DMS114 treated with DMSO at 0.1 percent for 48 hours (cell line): ENCODE data around the gene STMND1.

Source experiments
- DNase-seq: peaks from one replicate; lab custom pipeline; 2025; ENCODE audit not compliant: unreplicated experiment; lab: John Stamatoyannopoulos, UW

Gene STMND1

DNA sequence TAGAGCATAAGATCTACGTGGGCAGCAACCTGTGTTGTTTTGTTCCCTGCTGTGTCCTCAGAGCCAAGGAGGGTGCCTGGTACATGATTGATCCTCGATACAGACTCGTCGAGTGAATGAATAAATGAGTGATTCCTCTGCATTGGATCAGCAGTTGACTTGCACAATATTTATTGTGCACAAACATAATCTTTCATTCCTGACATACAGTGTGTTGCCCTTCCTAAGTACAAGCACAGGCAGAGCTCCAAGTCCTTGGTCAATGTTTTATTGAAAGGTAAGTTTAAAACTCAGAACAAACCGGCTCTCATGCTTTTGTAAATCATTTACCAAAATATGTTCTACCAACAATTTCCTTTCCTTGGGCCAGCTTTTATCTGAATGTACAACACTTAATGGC lies 57.4 kb downstream of the STMND1 start:
- no peak for DNase-seq

DNA sequence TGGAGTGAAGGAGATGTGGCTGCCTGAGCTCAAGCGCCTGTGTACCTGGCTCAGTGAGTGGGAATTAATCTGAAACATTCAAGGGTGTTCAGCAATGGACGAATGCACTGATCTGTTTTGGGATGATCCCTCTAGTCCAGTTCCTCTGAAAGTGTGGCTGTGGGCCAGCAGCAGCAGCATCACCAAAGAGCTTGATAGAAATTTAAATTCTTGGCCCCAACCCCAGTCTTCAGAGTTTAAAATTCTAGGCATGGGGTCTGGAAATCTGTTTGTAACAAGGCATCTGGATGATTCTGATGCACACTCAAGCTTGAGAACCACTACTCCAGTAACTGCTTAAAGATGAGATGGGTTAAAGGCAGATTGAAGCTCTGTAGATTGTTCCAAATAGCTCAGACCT lies 59.2 kb downstream of the STMND1 start:
- no peak for DNase-seq

DNA sequence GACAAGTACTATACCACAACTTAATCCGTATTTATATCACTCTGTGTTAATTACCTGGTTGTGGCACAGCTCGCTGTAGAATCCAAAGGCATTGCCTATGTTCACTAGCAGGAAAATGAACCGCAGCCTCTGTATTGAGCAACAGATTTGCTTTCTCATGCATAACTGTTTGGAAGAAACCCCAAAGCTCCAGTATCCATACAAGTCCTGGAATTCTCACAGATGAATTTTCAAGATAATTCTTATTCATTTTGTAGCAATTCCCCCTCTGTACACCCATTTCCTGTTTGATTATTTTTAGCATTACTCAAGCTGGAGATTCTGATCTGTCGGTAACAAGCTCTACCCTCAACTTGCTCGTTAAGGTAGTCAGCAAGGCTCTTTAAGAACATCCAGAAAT lies 63.5 kb downstream of the STMND1 start:
- DNase-seq, result no peak

DNA sequence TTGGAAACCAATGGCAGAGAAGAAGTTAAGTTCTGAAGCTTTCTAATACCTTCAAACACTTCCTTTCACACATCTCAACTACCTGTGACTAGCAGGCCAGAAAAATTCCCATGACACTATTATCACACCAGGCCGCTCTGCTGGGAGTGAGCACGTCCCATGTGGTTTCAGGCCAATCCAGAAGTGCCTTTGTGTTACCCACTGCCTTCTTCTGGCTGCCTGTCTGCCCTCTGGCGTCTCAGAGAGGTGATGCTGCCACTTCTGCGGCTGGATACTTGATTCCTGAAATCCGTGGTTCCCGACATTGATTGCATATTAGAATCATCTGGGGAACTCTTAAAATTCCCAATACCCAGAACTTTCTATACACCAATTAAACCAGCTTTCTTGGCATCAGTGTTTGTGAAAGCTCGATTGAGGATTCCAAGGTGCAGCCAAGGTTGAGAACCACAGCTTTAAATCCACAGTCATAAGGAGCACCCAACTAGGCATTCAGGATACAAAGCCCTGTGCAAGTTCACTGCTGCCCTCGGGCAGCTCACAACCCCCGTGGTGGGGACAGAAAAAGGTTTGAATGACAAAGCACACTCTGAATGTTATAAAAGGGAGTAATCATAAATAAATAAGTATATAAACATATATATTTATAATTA lies 65.6 kb downstream of the STMND1 start:
- DNase-seq, result no peak

DNA sequence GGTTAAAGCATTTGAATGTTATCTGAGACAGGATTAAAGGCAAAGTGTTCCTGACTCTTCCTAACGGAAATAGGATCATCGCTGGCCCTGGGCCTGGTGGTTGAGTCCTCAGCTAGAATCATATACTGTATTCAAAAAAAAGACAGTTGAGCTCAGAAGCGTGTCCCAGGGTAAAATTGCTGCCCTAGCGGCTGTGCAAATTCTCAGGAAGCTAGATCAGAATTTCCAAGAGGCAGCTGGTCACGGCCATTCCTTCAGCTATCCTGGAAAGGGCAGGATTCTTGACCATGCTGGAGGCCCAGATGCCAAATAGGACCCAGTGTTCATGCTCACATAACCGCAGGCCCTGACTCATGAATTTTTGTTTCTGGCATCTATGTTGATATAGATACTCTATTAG lies 67.4 kb downstream of the STMND1 start:
- DNase-seq, result no peak

DNA sequence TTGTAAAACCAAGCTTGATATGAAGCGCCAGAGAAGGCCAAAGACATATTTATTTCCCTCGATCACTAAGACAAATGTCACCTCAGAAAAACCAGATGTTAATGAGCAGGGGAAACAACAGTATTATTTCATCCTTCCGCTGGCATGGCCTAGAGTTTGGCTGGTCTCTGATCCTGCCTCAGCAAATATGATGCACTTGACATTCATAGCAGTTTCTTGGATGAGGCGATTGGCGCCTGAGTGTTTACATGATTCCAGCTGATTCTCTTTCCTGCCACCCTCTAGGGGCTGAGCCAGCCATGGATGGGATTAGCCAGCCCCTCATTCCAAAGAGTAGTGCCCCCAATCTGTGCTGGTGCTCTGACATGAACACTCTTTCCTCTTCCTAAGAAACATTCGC lies 67.9 kb downstream of the STMND1 start:
- DNase-seq, result no peak

DNA sequence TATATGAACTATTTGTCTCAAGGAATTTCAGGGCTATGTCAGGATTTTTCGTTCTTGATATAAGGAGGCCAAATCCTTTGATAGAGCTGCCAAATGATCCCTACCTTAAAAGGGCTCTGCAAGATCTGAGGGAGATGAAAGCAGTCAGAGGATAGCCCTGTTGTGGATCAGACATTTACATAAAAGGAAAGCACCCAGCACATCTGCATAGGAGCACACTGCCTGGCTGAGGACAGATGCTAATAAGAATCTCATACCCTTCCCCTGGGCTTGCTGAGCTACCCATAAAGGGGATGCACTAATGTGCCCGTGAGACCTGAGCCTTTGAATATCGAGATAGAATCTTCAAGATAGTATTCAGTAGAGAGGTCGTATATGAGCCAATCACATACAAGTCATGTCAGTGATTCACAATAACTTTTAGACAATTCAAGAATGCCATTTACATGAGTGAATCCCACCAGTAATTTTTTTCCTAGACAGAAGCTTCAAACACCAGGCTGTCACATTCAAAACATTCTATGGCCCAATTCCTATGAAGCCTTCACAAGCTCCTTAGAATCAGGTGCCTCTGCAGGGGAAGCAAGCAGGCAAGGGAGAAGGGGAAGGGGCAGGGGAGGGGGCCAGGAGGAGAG lies 71.1 kb downstream of the STMND1 start:
- no peak for DNase-seq

DNA sequence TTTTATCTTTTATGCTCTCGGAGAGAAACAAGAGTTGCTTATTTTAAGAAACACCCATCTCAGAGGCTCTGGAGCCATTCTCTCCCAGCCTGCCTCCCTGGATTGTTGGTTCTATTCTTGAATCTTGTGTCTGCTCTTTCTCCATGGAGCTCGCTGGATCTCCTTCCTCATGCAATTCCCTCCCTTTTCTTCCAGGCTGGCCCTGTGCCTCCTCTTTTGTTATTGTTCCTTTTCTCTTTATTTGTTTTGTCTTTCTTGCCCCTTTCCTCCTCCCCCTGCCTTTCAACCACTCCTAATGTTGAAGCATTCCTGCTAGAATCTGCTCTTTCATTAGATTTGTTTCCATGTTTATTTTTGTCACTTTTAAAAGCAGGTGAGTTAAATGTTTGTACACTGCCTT lies 76.5 kb downstream of the STMND1 start:
- DNase-seq, result no peak

DNA sequence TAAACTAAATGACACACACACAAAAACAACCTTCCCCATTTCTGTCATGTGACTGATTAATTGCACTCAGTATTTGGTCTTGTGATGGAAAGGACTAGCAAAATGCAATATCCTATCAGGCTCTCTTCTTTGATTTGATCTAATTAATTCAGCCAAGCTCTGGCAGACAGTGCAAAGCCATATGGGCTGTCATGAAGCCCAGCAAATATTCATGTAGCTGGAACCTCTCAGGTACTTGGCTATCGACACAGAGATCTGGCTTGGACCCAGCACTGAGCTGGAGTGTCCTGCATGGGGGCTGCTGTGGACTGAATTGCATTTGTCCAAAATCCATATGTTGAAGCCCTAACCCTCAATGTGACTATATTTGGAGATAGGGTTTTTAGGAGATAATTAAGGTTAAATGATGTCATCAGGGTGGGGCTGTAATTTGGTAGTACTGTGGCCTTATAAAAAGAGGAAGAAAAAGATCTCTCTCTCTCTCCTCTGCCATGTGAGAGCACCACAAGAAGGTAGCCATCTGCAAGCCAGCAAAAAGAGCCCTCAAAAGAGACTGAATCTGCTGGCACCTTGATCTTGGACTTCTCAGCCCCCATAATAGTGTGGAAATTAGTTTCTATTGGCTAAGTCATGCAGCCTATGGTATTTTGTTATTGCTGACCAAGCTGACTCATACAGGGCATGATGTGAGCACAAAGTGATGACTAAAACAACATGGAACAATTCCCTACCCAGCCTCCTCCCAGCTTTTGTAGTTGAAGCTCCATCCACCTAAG lies 77.1 kb downstream of the STMND1 start:
- DNase-seq, result no peak

DNA sequence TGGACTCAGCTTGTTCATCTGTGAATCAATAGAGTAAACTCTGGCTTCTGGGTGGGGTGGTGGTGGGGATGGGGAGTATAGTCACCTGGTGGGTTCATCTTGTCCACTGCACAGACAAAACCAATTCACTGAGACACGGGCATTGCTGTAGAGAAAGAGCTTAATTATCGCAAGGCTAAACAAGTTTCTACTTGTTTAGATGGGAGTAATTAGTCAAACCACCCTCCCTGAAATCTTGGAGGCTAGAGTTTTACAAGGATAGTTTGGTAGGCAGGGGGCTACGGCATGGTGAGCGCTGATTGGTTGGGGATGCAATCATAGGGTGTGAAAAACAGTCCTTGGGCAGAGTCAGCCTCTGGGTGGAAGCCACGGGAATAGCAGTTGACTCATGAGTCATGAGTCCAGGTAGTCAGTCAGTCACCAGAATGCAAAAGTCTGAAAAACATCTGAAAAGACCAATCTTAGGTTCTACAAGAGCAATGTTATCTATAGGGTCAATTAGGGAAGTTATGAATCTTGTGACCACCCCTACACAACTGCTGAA lies 77.8 kb downstream of the STMND1 start:
- no peak for DNase-seq
